ENCODE data around the gene IL3RA. TPM values are rescaled to one million over a fixed set of nuclear protein-coding genes. Genes with fewer than 3 reads are reported as not detected.
"Not testable (repeated sequence)": the region's sequence is repeated elsewhere in the genome, so short reads cannot be mapped to it uniquely, and the experiment has no call there.

Gene IL3RA
- polyA plus RNA-seq, 3 donors, result 11.7 to 15.5 (median 12.3) TPM

DNA sequence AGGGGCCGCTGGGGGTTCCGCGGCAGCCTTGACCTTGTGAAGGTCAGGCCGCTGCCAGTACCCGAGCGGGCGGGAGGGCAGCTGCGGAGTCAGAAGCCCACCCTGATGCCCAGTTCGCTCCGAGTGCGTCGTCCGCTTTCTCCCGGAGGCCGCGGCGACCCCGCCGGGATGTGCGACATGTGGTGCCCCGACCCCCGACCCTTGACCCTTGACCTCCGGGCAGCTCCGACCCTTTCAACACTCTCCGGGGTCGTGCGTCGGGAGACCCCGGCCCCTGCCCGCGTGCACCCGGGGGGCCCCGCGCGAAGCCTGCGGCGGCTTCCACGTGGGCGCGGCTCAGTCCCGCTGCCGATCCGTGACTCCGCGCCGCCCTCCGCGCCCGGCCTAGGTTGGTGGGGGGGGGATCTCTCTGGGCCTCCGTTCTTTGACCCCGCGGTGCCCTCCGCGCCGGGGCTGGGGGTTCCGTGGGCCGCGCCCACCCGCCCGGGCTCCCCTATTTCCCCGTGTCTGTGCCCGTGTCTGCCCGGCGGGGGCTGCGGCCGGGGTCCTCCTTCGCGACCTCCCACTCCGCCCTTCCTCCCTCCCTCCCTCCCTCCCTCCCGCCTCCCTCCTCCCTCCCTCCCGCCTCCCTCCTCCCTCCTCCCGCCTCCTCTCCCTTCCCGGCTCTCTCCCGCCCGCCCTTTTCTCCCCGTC is 55.9 kb downstream of the IL3RA start:
- peak in 10 of 11 donors; percentile 44 to 73 (median 60) for DNase-seq (ENCODE audit: extremely low read depth in 1 of 11, low read depth in 9 of 11, low spot score in 4 of 11)

DNA sequence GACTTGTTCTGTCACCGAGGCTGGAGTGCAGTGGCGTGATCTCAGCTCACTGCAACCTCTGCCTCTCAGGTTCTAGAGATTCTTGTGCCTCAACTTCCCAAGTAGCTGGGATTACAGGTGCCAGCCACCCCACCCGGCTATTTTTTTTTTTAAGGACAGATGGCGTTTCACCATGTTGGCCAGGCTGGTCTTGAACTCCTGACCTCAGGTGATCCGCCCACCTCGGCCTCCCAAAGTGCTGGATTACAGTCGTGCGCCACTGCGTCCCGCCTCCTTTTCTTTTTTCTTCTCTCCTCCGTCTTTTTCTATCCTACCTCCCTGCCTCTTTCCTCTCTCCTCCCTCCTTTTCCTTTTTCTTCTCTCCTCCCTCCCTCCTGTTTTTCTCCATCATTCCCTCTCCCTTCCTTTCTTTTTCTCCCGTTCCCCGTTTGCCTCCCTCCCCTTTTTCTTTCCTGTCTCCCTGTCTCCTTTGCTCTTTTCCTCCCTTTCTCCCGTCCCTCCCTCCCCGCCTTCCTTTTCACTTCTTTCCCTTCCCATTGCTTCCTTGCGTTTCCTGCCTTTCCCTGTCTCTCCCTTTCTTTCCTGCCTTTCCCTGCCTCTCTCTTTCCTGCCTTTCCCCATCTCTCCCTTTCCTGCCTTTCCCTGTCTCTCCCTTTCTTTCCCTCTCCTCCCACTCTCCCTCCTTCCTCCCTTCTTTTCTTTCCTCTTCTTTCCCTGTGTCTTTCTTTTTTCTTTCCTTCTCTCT is 57.5 kb downstream of the IL3RA start:
- no peak for DNase-seq (ENCODE audit: extremely low read depth in 1 of 11, low read depth in 9 of 11, low spot score in 4 of 11)

DNA sequence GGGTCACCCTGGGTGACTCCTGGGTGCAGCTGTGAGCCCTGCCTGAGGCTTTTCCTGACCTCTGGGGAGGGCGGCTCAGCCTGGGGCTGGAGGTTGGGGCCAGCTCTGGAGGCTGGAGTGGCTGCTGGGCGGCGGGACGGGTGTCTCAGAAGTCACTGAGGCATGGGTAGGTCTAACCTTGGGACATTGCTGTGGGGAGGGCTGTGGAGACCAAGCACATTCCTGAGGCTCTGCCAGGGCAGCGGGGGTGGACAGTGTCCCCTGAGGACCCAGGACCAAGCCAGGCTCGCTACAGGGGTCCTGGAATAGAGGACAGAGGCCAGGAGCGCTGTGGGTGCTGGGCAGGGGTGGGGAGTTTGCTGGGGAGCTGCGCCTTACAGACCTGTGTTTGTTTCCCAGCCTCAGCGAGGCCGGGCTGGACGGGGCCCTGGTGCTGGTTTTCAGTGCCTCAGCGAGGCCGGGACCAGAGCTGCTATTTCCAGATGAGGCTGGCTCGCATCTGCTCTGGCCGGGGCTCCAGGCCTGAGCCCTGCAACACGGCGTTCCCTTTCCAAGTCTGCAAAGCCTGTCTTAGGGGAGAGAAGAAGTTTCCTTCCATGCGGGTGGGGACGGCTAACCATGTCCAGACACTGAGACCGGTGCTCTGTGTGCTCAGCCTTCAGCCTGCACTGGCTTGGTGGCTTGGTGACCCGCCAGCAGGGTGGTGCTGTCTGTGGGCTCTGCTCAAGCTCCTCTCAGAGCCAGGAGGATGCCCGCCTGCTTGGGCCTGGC is 58.3 kb downstream of the IL3RA start:
- no peak for DNase-seq (ENCODE audit: extremely low read depth in 1 of 11, low read depth in 9 of 11, low spot score in 4 of 11)

- DNase-seq (ENCODE audit: extremely low read depth in 1 of 11, low read depth in 9 of 11, low spot score in 4 of 11), result no peak
Observed at GRCh38 chrX:1395646-1396216, 59.1 kb downstream of the IL3RA start.

DNA sequence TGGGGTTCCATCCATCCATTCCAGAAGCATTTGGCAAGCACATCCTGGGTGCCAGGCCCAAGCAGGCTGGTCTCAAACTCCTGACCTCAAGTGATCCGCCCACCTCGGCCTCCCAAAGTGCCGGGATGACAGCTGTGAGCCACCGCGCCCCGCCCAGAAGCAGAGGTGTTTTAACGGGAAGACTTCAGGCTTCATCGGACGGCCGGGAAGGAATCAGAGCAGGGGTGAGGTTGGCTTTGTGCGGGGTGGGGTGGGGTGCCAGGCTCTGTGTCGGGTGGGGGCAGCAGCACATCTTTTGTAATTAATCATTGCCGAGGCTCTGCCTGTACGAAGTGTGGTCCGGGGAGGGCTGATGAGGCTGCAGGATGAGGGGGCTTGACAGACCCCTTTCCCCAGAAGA is 60.4 kb downstream of the IL3RA start:
- no peak for DNase-seq (ENCODE audit: extremely low read depth in 1 of 11, low read depth in 9 of 11, low spot score in 4 of 11)

- no peak for DNase-seq (ENCODE audit: extremely low read depth in 1 of 11, low read depth in 9 of 11, low spot score in 4 of 11)
Observed at GRCh38 chrX:1397441-1398270, 61.1 kb downstream of the IL3RA start.

DNA sequence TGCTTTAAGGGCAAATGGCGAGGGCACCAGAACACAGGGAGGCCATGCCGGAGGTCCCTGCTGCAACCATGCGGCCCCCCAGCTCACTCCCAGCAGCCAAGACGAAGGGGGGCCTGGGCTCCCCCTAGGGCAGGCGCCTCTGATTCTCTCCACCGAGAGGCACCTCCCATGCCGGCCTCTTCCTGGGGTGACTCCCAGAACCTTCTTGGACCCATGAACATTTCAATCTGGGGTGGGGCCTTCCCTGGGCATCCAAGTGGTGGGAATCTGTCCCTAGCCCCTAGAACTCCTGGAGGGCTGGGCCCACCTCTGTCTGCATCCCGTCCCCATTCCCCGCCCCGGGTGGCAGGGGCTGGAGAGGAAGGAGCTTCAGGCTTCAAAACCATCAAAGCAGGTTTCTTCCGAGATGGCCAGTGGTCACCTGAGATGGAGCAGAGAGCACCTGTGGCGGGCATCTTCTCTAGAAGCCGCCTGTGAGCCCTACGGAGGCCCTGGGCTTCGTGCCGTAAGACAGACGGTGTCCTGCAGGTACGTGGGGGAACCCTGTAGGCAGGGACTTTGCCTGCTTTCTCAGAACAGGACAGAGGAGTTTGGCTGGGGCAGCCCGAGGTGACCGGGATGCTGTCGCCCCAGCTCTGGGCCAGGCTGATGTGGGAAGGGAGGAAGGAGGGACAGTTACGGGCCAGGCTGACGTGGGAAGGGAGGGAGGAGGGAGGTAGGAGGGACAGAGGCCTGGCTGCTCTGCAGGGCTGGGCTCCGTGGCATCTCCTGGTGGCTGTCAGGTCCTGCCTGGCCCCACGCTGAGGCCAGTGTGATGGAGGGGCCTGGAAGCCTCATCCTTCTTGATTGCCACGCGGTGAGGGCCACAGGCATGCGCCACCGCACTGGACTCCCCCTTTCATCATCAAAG is 62.1 kb downstream of the IL3RA start:
- no peak for DNase-seq (ENCODE audit: extremely low read depth in 1 of 11, low read depth in 9 of 11, low spot score in 4 of 11)

GRCh38 chrX:1400049-1400448 is 63.5 kb downstream of the IL3RA start:
- no peak for DNase-seq (ENCODE audit: extremely low read depth in 1 of 11, low read depth in 9 of 11, low spot score in 4 of 11)

DNA sequence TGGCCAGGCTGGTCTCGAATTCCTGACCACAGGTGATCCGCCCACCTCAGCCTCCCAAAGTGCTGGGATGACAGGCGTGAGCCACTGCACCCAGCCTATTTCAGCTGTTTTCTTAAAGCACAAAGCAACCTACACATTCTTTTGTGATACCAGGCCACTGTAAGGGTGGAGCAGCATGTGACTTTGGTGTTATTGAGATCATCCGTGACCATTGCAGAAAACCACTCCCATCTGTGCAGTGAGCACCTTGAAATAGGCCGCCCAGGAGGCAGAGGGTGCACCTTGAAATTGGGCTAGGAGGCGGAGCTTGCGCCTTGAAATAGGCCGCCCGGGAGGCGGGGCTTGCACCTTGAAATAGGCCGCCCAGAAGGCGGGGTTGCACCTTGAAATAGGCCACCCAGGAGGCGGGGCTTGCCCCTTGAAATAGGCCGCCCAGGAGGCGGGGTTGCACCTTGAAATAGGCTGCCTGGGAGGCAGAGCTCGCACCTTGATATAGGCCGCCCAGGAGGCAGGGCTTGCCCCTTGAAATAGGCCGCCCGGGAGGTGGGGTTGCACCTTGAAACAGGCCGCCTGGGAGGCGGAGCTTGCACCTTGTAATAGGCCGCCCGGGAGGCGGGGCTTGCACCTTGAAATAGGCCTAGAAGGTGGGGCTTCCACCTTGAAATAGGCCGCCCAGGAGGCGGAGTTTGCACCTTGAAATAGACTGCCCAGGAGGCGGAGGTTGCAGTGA is 64.3 kb downstream of the IL3RA start:
- no peak for DNase-seq (ENCODE audit: extremely low read depth in 1 of 11, low read depth in 9 of 11, low spot score in 4 of 11)

DNA sequence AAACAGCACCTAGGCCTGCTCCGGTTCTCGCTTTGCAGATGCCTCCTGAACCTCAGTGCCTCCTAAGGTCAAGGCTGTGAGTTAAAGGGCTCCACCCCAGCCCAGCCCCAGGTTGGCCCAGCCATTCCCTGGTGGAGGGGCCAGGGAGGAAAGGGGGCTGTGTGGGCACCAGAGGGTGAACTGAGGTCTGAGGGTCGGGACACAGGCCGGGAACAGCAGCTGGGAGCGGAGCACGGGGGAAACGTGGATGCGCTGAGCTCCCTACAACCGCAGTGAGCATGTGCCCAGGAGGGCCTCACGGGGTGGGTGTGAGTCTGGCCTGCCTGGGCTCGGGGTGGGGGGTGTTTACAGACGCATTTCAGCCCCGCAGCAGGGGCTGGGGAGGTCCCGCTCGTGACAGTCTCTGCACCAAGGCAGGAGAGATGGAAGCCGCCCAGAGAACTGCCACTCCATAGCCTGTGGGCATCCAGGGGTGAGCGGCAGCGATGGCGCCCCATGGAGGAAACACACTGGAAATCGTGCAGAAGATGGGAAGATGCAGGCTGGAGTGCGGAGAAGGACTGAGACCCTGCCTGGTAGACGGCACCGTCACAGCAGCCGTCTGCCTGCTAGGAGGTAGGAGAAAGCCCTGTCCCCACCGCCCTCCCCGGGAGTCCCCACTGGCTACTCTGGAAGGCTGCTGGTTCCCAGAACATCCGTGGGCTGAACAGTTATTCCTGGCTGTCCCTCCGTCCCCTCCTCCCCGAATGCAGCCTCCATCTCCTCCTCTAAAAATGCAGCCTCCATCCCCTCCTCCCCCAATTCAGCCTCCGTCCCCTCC is 65.2 kb downstream of the IL3RA start:
- no peak for DNase-seq (ENCODE audit: extremely low read depth in 1 of 11, low read depth in 9 of 11, low spot score in 4 of 11)

- DNase-seq (ENCODE audit: extremely low read depth in 1 of 11, low read depth in 9 of 11, low spot score in 4 of 11), result no peak
Observed at GRCh38 chrX:1403228-1403627, 66.6 kb downstream of the IL3RA start.

GRCh38 chrX:1403867-1404266 is 67.3 kb downstream of the IL3RA start:
- DNase-seq (ENCODE audit: extremely low read depth in 1 of 11, low read depth in 9 of 11, low spot score in 4 of 11), result not testable (repeated sequence)

- not testable (repeated sequence) for DNase-seq (ENCODE audit: extremely low read depth in 1 of 11, low read depth in 9 of 11, low spot score in 4 of 11)
Observed at GRCh38 chrX:1405769-1406168, 69.2 kb downstream of the IL3RA start.

DNA sequence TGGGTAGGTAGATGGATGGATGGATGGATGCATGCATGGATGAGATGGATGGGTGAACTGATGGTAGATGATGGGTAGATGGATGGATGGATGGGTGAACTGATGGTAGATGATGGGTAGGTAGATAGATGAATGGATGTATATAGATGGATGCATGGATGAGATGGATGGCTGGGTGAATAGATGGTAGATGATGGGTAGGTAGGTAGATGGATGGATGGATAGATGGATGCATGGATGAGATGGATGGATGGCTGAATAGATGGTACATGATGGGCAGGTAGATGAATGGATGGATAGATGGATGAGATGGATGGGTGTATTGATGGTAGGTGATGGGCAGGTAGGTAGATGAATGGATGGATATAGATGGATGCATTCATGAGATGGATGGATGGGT is 70.5 kb downstream of the IL3RA start:
- DNase-seq (ENCODE audit: extremely low read depth in 1 of 11, low read depth in 9 of 11, low spot score in 4 of 11), result no peak

- DNase-seq (ENCODE audit: extremely low read depth in 1 of 11, low read depth in 9 of 11, low spot score in 4 of 11), result peak in 7 of 11 donors; percentile 28 to 52 (median 37)
Observed at GRCh38 chrX:1411326-1411725, 74.7 kb downstream of the IL3RA start.

DNA sequence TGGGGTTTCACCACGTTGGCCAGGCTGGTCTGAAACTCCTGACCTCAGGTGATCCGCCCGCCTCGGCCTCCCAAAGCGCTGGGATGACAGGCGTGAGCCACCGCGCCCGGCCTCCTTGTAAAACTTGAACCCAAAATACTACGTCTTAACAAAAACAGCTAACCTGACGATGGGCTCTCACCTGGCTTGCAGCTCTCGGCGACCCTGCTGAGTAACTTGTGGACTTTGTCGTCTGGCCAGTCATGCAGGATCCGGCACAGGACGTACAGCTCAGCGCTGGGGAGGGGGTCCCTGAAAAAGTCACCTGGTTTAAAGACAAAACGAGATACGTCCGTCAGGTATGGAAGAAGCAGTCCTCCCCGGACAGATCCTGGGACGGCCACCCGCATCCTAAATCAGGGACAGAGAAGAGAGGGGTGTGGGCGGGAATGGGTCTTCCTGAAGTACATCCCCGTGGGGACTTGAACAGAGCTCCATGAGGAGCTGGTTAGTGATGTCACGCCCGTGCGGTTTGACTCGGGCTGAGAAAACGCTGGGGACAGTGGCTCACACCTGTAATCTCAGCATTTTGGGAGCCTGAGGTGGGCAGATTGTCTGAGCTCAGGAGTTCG is 76.1 kb downstream of the IL3RA start:
- DNase-seq (ENCODE audit: extremely low read depth in 1 of 11, low read depth in 9 of 11, low spot score in 4 of 11), result no peak

Measured in renal cortex interstitium (tissue), 11 donors.